AG09319 (cell line): ENCODE measurements around the gene RNF125.

Experiments
- DNase-seq: peaks from one replicate; pipeline ENCODE4 v3.0.0-alpha.2; 2010; ENCODE audit warnings: low read depth; ENCODE audit errors: extremely low read depth
- CTCF ChIP-seq: IDR thresholded peaks from 2 replicates; pipeline ENCODE4 v1.5.1; 2011; ENCODE audit warnings: low read depth, mild to moderate bottlenecking, inconsistent platforms, low read length, moderate library complexity

RNF125 gene

GRCh38 chr18:32026491-32027086 lies 8.0 kb downstream of the RNF125 start:
- no peak for TF ChIP-seq CTCF
- DNase-seq = no peak

GRCh38 chr18:32029558-32029957 lies 10.9 kb downstream of the RNF125 start:
- DNase-seq = no peak
- TF ChIP-seq CTCF = no peak

GRCh38 chr18:32032609-32033008 lies 14.0 kb downstream of the RNF125 start:
- TF ChIP-seq CTCF = no peak

GRCh38 chr18:32036506-32037180 lies 18.0 kb downstream of the RNF125 start:
- no peak for DNase-seq
- no peak for TF ChIP-seq CTCF

More at GRCh38 chr18:32032609-32033008, 14.0 kb downstream of the RNF125 start:
- DNase-seq = no peak

- TF ChIP-seq CTCF = no peak
- DNase-seq = no peak
Measured at GRCh38 chr18:32037616-32038015, 19.0 kb downstream of the RNF125 start.

- no peak for DNase-seq
Measured at GRCh38 chr18:32040936-32041335, 22.3 kb downstream of the RNF125 start.

More at GRCh38 chr18:32040936-32041335, 22.3 kb downstream of the RNF125 start:
- TF ChIP-seq CTCF = no peak
